Common myeloid progenitor, CD34-positive (primary cell): ENCODE data around the gene SPC24.

Source experiments
- CTCF ChIA-PET: fragments of 350-600 bp; sonication (Branson Sonifier 250); formaldehyde crosslinking; loops from one replicate; lab custom pipeline; 2021; ENCODE audit warnings: antibody characterized with exemption; lab: Charles Lee
- POLR2A ChIA-PET: fragments of 350-600 bp; sonication (Branson Sonifier 250); formaldehyde crosslinking; loops from one replicate; lab custom pipeline; 2021; ENCODE audit warnings: antibody characterized with exemption; lab: Charles Lee
- DNase-seq, 3 donors: peaks; one replicate each; pipeline versions ENCODE4 v3.0.0 to v3.0.0-alpha.2; 2013
- H3K27ac ChIP-seq, 2 experiments: 1 replicate in 1 of 2; 2 replicates in 1 of 2; pipeline ENCODE4 v1.7.0; 2013; ENCODE audit warnings: inconsistent platforms in 2 of 2, low read length in 2 of 2, mild to moderate bottlenecking in 2 of 2, low read depth in 1 of 2, moderate library complexity in 1 of 2; ENCODE audit not compliant: severe bottlenecking in 2 of 2, insufficient read depth in 1 of 2, poor library complexity in 1 of 2
- H3K27me3 ChIP-seq, 5 experiments: replicated peaks in 2 of 5; 1 replicate in 3 of 5; 2 replicates in 2 of 5; pipeline versions ENCODE4 v1.6.1 to v1.7.0; 2013; ENCODE audit warnings: low read length in 4 of 5, mild to moderate bottlenecking in 2 of 5, moderate library complexity in 2 of 5, inconsistent platforms in 1 of 5; ENCODE audit not compliant: insufficient read depth in 5 of 5, control insufficient read depth in 4 of 5
- H3K36me3 ChIP-seq, 4 experiments: 1 replicate in 2 of 4; 2 replicates in 2 of 4; pipeline versions ENCODE4 v1.6.1 to v1.7.0; 2013; ENCODE audit warnings: low read length in 3 of 4, control low read depth in 1 of 4, mild to moderate bottlenecking in 1 of 4; ENCODE audit not compliant: control insufficient read depth in 4 of 4, insufficient read depth in 4 of 4
- H3K4me1 ChIP-seq, 4 experiments: 1 replicate in 3 of 4; 2 replicates in 1 of 4; pipeline versions ENCODE4 v1.6.1 to v1.7.1; 2013; ENCODE audit warnings: low read length in 3 of 4, mild to moderate bottlenecking in 3 of 4, control low read depth in 1 of 4, inconsistent platforms in 1 of 4, moderate library complexity in 1 of 4; ENCODE audit not compliant: control insufficient read depth in 4 of 4, insufficient read depth in 4 of 4; ENCODE audit errors: control extremely low read depth in 1 of 4
- H3K4me3 ChIP-seq, 7 experiments: 1 replicate in 4 of 7; 2 replicates in 3 of 7; pipeline versions ENCODE4 v1.5.1 to v1.7.0; 2013; ENCODE audit warnings: mild to moderate bottlenecking in 7 of 7, low read length in 6 of 7, moderate library complexity in 6 of 7, inconsistent platforms in 2 of 7, low read depth in 2 of 7, control low read depth in 1 of 7; ENCODE audit not compliant: insufficient read depth in 4 of 7, control insufficient read depth in 1 of 7; ENCODE audit errors: extremely low read depth in 1 of 7
- H3K9me3 ChIP-seq, 5 experiments: 1 replicate in 4 of 5; 2 replicates in 1 of 5; pipeline versions ENCODE4 v1.6.1 to v1.7.1; 2013; ENCODE audit warnings: low read length in 4 of 5, mild to moderate bottlenecking in 2 of 5, inconsistent platforms in 1 of 5, low read depth in 1 of 5, moderate library complexity in 1 of 5; ENCODE audit not compliant: control insufficient read depth in 4 of 5, insufficient read depth in 2 of 5; ENCODE audit errors: control extremely low read depth in 1 of 5
- WGBS: methylation state at CpG from one replicate; pipeline ENCODE4 v1.1.5; 2013; ENCODE audit not compliant: insufficient coverage; 5-methylcytosine and 5-hydroxymethylcytosine counted together

SPC24 gene

DNA sequence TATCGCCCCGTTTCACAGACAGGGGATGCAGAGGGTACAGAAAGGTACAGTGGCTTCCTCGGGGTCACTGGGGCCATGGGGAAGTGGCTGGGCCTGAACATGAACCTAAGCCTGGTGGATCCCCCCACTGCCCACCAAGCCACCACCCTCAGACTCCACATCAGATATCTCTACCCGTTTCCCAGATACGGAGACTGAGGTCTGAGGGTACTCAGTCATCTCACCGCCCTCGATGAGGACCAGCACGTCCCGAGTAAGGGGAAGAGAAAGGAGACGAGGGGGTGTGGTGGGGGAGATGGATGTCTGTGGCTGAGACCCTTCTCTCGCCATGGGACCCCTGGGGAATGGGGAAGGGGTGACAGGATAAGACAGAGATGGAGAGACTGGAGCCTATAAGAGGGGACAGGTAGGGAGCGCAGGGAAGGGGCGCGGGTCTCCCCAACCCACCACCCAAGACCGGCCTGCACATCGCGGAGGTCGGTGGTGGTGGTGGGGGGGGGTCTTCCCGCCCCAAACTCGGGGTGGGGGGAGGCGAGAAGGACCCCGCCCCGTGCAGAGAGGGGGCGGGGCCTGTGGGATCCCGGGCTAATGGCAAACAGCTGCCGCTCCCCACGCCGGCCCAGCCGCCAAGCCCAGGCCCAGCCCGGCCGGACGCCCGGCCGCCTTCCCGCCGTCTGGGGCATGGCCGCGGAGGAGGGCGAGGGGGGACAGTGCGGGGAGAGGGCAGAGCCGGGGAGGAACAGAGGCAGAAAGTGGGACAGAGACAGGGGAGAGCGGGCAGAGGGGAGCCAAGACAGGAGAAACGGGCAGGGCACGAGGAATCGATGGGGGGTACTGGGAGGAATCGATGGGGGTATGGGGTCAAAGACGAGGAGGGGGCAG lies 41.1 kb upstream of the SPC24 start:
- POLR2A ChIA-PET, result no interaction called here
- Histone ChIP-seq H3K36me3 (peaks cover 0 to 17% (median 0%) of the 10 kb centered on the region in 4 experiments), H3K4me1 (peaks cover 0 to 37% (median 26%) of the 10 kb centered on the region in 4 experiments), H3K27ac (peak overlapping the region in 1 of 2 experiments; percentile 34), H3K27me3 (no peaks in the 10 kb centered on the region), H3K4me3 (peak overlapping the region; percentile 24 to 87 (median 72)), H3K9me3 (no peaks in the 10 kb centered on the region)
- no peak for DNase-seq
- CTCF ChIA-PET, result no interaction called here
- 19% methylated on average over 25 of the region's 47 CpGs for WGBS

GRCh38 chr19:11195681-11196080 lies 40.1 kb upstream of the SPC24 start:
- Histone ChIP-seq H3K9me3 (no peaks in the 10 kb centered on the region), H3K4me1 (peaks cover 0 to 41% (median 26%) of the 10 kb centered on the region in 4 experiments), H3K36me3 (peaks cover 0 to 19% (median 0%) of the 10 kb centered on the region in 4 experiments), H3K27me3 (no peaks in the 10 kb centered on the region), H3K27ac (no peak overlapping the region), H3K4me3 (peak overlapping the region in 3 of 7 experiments; percentile 4 to 69 (median 28))
- CTCF ChIA-PET, result no interaction called here
- 85% methylated on average over 7 of the region's 12 CpGs for WGBS
- no peak for DNase-seq
- POLR2A ChIA-PET, result no interaction called here

GRCh38 chr19:11194656-11195558 lies 39.3 kb upstream of the SPC24 start:
- no peak overlapping the region for H3K27ac ChIP-seq
- ChIA-PET POLR2A (no interaction called here), CTCF (interaction anchor here (1.2 to 1.6 kb wide), 2 partner anchors 9 to 13 kb away, joined by 5 to 6 read pairs; no protein-coding TSS in a partner anchor)
- 15% methylated on average over 6 of the region's 20 CpGs for WGBS
- H3K9me3 ChIP-seq, result no peaks in the 10 kb centered on the region
- peak overlapping the region in 4 of 7 experiments; percentile 28 to 69 (median 42) for H3K4me3 ChIP-seq
- DNase-seq, result peak in 1 of 3 donors; percentile 26
- peaks cover 0 to 41% (median 26%) of the 10 kb centered on the region in 4 experiments for H3K4me1 ChIP-seq
- no peaks in the 10 kb centered on the region for H3K27me3 ChIP-seq
- peaks cover 0 to 19% (median 0%) of the 10 kb centered on the region in 4 experiments for H3K36me3 ChIP-seq

GRCh38 chr19:11194173-11194572 lies 38.6 kb upstream of the SPC24 start:
- ChIA-PET CTCF (interaction anchor here (1.2 to 1.6 kb wide), 2 partner anchors 10 to 13 kb away, joined by 5 to 6 read pairs; no protein-coding TSS in a partner anchor), POLR2A (no interaction called here)
- no peak overlapping the region for H3K27ac ChIP-seq
- H3K4me3 ChIP-seq, result no peak overlapping the region
- 100% methylated on average over 4 of the region's 8 CpGs for WGBS
- H3K27me3 ChIP-seq, result no peaks in the 10 kb centered on the region
- no peak for DNase-seq
- H3K9me3 ChIP-seq, result no peaks in the 10 kb centered on the region
- peaks cover 0 to 39% (median 26%) of the 10 kb centered on the region in 4 experiments for H3K4me1 ChIP-seq
- peaks cover 0 to 19% (median 0%) of the 10 kb centered on the region in 4 experiments for H3K36me3 ChIP-seq

- no peak for DNase-seq
- H3K36me3 ChIP-seq, result peaks cover 0 to 19% (median 0%) of the 10 kb centered on the region in 4 experiments
- ChIA-PET CTCF (interaction anchor here (0.6 to 1.6 kb wide), 4 partner anchors 10 to 49 kb away, joined by 3 to 6 read pairs (median 3); no protein-coding TSS in a partner anchor), POLR2A (no interaction called here)
- no peaks in the 10 kb centered on the region for H3K9me3 ChIP-seq
- H3K4me1 ChIP-seq, result peaks cover 0 to 34% (median 26%) of the 10 kb centered on the region in 4 experiments
- H3K27me3 ChIP-seq, result no peaks in the 10 kb centered on the region
- no peak overlapping the region for H3K4me3 ChIP-seq
- no peak overlapping the region for H3K27ac ChIP-seq
- WGBS, result 98% methylated on average over 67 of the region's 68 CpGs
Measured at GRCh38 chr19:11192957-11193939, 37.7 kb upstream of the SPC24 start.

DNA sequence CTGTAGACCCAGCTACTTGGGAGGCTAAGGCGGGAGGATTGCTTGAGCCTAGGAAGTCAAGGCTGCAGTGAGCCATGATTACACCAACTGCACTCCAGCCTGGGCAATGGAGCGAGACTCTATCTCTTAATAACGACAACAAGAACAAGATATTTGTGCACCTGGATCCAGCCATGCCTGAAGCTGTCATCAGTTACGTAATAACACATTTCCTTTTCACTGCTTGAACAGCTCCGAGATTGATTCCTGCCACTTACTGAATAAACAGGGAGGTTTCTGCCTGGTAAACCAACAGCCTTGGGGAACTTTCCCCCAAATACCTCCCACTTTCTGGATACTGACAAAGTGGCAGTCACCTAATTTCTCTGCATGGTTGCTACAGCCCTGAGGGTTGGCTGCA lies 36.4 kb upstream of the SPC24 start:
- POLR2A ChIA-PET, result no interaction called here
- WGBS, result 89% methylated on average over 5 of the region's 5 CpGs

More for the DNA sequence above, 36.4 kb upstream of the SPC24 start:
- Histone ChIP-seq H3K36me3 (peaks cover 0 to 22% (median 0%) of the 10 kb centered on the region in 4 experiments), H3K27ac (no peak overlapping the region), H3K4me1 (peaks cover 0 to 26% (median 22%) of the 10 kb centered on the region in 4 experiments), H3K27me3 (no peaks in the 10 kb centered on the region), H3K4me3 (no peak overlapping the region), H3K9me3 (no peaks in the 10 kb centered on the region)
- CTCF ChIA-PET, result interaction anchor here (0.6 to 1.6 kb wide), 2 partner anchors 15 to 50 kb away, joined by 3 read pairs; no protein-coding TSS in a partner anchor
- DNase-seq, result peak in 1 of 3 donors; percentile 29
